Hepatocyte (in vitro differentiated cells): ENCODE measurements around the gene MEF2C.

Source experiments
- EZH2 ChIP-seq: fragments of 200-600 bp; sonication (generic); IDR thresholded peaks from 2 replicates; pipeline ENCODE4 v1.6.1; 2016; ENCODE audit warnings: antibody characterized with exemption, mild to moderate bottlenecking, borderline replicate concordance
- EZH2phosphoT487 ChIP-seq: fragments of 200-600 bp; sonication (generic); IDR thresholded peaks from one replicate; pipeline ENCODE4 v1.6.1; 2018; ENCODE audit warnings: antibody characterized with exemption, mild to moderate bottlenecking, low read depth, moderate library complexity; ENCODE audit not compliant: unreplicated experiment, severe bottlenecking
- TF ChIP-seq, protein P1 (sequence below): fragments of 200-600 bp; sonication (generic); IDR thresholded peaks from 2 replicates; pipeline ENCODE4 v1.5.1; 2016; ENCODE audit warnings: antibody characterized with exemption, mild to moderate bottlenecking; ENCODE audit not compliant: poor library complexity

DNA sequence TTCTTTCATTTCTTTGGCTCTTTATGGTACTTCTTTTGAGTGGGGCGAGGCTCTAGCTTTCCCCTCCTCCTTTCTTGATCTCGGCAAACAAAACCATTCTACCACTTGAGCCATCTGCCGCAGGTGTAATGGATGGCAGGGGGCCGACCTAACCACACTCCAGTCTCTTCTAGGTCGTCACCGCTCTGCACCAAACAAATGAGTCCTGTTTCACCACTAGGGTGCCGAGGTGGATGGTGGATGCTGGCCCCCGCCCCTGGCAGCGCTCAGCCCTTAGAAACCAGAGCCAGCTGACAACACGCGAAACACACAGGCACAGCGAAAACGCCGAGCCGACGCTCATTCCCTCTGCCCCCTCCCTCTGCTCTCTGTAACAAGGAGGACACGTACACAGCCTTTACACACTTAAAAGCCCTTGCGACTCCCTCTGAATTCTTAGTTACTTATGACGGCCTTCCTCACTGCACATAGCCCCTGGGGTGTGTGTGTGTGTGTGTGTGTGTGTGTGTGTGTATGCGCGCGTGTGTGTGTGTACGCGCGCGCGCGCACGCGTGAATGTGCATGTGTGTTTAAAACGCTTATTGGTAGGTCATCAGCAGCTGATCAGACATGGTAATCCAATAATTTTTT, 199.4 kb downstream of the MEF2C start:
- TF ChIP-seq, protein P1, sequence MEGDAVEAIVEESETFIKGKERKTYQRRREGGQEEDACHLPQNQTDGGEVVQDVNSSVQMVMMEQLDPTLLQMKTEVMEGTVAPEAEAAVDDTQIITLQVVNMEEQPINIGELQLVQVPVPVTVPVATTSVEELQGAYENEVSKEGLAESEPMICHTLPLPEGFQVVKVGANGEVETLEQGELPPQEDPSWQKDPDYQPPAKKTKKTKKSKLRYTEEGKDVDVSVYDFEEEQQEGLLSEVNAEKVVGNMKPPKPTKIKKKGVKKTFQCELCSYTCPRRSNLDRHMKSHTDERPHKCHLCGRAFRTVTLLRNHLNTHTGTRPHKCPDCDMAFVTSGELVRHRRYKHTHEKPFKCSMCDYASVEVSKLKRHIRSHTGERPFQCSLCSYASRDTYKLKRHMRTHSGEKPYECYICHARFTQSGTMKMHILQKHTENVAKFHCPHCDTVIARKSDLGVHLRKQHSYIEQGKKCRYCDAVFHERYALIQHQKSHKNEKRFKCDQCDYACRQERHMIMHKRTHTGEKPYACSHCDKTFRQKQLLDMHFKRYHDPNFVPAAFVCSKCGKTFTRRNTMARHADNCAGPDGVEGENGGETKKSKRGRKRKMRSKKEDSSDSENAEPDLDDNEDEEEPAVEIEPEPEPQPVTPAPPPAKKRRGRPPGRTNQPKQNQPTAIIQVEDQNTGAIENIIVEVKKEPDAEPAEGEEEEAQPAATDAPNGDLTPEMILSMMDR: no peak
- peak; percentile 39 for TF ChIP-seq EZH2phosphoT487
- TF ChIP-seq EZH2: peak; percentile 77
